HepG2 (cell line): ENCODE results near the gene CEACAM16. TPM values are rescaled to one million over a fixed set of nuclear protein-coding genes. Genes with fewer than 3 reads are reported as not detected.
A peak's percentile ranks its signal among the peaks of the same experiment; 100 is the strongest.

Experiments
- MTA1 ChIP-seq: sonication (generic); formaldehyde crosslinking; IDR thresholded peaks from 2 replicates; pipeline ENCODE4 v1.4.0; 2020; ENCODE audit warnings: missing genetic modification reagents, mild to moderate bottlenecking, borderline replicate concordance
- MYNN ChIP-seq: sonication (generic); formaldehyde crosslinking; IDR thresholded peaks from 2 replicates; pipeline ENCODE4 v1.4.0; 2020; ENCODE audit warnings: mild to moderate bottlenecking, low read depth, missing genetic modification reagents
- NR2F2 ChIP-seq: IDR thresholded peaks from 2 replicates; pipeline ENCODE4 v1.6.1; 2012; ENCODE audit warnings: low read depth, inconsistent platforms, borderline replicate concordance
- SIX4 ChIP-seq: sonication (generic); formaldehyde crosslinking; IDR thresholded peaks from 2 replicates; pipeline ENCODE4 v1.4.0; 2020; ENCODE audit warnings: missing genetic modification reagents
- TEF ChIP-seq: sonication (generic); formaldehyde crosslinking; IDR thresholded peaks from 2 replicates; pipeline ENCODE4 v1.5.0; 2020; ENCODE audit warnings: missing genetic modification reagents
- TOE1 ChIP-seq: sonication (generic); formaldehyde crosslinking; IDR thresholded peaks from 2 replicates; pipeline ENCODE4 v1.4.0; 2020; ENCODE audit warnings: mild to moderate bottlenecking, missing genetic modification reagents
- ZNF143 ChIP-seq: sonication (generic); formaldehyde crosslinking; IDR thresholded peaks from 2 replicates; pipeline ENCODE4 v1.4.0; 2020; ENCODE audit warnings: missing genetic modification reagents
- ZNF382 ChIP-seq: sonication (generic); formaldehyde crosslinking; IDR thresholded peaks from 2 replicates; pipeline ENCODE4 v1.5.0; 2020; ENCODE audit warnings: missing genetic modification reagents, mild to moderate bottlenecking, borderline replicate concordance
- ZNF687 ChIP-seq: sonication (generic); formaldehyde crosslinking; IDR thresholded peaks from 2 replicates; pipeline ENCODE4 v1.5.1; 2020; ENCODE audit warnings: mild to moderate bottlenecking, missing genetic modification reagents, moderate library complexity
- polyA plus RNA-seq, 8 experiments: library from polyadenylated mRNA; depleted of rRNA in 3 of 8; stranded (reverse) in 7 of 8; unstranded in 1 of 8; fragments of >200 nt; fragmentation: Illumina TruSeq in 4 of 8; extraction: Trizol in 4 of 8; gene quantifications; 2 replicates each; pipeline versions ENCODE4 v1.2.1 to v1.2.3, GENCODE V29; 2011 to 2016; ENCODE audit warnings: low read depth in 4 of 8, missing spikeins in 1 of 8, mixed read lengths in 1 of 8; ENCODE audit not compliant: insufficient read depth in 1 of 8
- total RNA-seq, 5 experiments: library from RNA; depleted of rRNA; stranded (reverse); fragments of >200 nt; fragmentation: Illumina TruSeq; extraction: Trizol; gene quantifications; 2 replicates each; pipeline ENCODE4 v1.2.3, GENCODE V29; 2016; ENCODE audit warnings: low read depth in 1 of 5
- TF ChIP-seq, protein P1 (sequence below): sonication (generic); formaldehyde crosslinking; IDR thresholded peaks from 2 replicates; pipeline ENCODE4 v1.9.0; 2021; ENCODE audit warnings: missing genetic modification reagents, mild to moderate bottlenecking, borderline replicate concordance
- TF ChIP-seq, protein P2 (sequence below): sonication (generic); formaldehyde crosslinking; IDR thresholded peaks from 2 replicates; pipeline ENCODE4 v1.8.0; 2022; ENCODE audit warnings: mild to moderate bottlenecking, missing genetic modification reagents
- TF ChIP-seq, protein P3 (sequence below), 2 experiments: fragments of 450-650 bp in 1 of 2; sonication (generic) in 1 of 2; formaldehyde crosslinking in 1 of 2; IDR thresholded peaks; 2 replicates each; pipeline versions ENCODE4 v1.6.1 to v1.8.0; 2016 to 2022; ENCODE audit warnings: antibody characterized with exemption in 1 of 2, mild to moderate bottlenecking in 1 of 2, missing genetic modification reagents in 1 of 2

Gene CEACAM16
- total and polyA plus RNA-seq, 2 of the 13 experiments (the other 11 are each of a cell fraction or from before 2014, with no cell fraction given): not detected

DNA sequence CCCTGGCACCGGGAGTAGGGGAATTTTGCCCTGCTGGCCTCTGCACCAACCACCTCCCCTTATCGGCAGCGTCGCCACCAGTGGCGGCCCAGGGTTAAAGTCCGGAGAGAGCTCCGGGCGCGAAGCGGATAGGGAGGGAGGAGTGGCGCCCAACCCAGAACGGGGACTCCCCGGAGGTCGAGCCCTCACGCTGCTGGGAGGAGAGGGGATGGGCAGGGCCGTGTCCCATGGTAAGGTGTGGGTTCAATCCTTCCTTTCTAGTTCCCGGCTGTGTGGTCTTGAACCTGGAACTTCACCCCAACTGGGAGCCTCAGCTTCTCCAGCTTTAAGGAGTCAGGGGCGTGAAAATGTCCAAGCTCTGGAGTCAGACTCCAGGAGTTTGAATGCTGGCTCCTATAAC lies 26.3 kb downstream of the CEACAM16 start (continued):
- TF ChIP-seq MTA1 (CRISPR knock-in tag) (peak; percentile 90), TEF (CRISPR knock-in tag) (no peak), ZNF382 (CRISPR knock-in tag) (no peak), SIX4 (CRISPR knock-in tag) (no peak), NR2F2 (no peak), MYNN (CRISPR knock-in tag) (no peak), ZNF687 (CRISPR knock-in tag) (peak; percentile 85), TOE1 (CRISPR knock-in tag) (no peak), ZNF143 (CRISPR knock-in tag) (no peak)
- TF ChIP-seq, protein P1, sequence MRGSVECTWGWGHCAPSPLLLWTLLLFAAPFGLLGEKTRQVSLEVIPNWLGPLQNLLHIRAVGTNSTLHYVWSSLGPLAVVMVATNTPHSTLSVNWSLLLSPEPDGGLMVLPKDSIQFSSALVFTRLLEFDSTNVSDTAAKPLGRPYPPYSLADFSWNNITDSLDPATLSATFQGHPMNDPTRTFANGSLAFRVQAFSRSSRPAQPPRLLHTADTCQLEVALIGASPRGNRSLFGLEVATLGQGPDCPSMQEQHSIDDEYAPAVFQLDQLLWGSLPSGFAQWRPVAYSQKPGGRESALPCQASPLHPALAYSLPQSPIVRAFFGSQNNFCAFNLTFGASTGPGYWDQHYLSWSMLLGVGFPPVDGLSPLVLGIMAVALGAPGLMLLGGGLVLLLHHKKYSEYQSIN (CRISPR knock-in tag): no peak
- TF ChIP-seq, protein P2, sequence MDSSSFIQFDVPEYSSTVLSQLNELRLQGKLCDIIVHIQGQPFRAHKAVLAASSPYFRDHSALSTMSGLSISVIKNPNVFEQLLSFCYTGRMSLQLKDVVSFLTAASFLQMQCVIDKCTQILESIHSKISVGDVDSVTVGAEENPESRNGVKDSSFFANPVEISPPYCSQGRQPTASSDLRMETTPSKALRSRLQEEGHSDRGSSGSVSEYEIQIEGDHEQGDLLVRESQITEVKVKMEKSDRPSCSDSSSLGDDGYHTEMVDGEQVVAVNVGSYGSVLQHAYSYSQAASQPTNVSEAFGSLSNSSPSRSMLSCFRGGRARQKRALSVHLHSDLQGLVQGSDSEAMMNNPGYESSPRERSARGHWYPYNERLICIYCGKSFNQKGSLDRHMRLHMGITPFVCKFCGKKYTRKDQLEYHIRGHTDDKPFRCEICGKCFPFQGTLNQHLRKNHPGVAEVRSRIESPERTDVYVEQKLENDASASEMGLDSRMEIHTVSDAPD: 0 out of 2 replicates have a peak, but pooled peaks have one; percentile 21
- TF ChIP-seq, protein P3, sequence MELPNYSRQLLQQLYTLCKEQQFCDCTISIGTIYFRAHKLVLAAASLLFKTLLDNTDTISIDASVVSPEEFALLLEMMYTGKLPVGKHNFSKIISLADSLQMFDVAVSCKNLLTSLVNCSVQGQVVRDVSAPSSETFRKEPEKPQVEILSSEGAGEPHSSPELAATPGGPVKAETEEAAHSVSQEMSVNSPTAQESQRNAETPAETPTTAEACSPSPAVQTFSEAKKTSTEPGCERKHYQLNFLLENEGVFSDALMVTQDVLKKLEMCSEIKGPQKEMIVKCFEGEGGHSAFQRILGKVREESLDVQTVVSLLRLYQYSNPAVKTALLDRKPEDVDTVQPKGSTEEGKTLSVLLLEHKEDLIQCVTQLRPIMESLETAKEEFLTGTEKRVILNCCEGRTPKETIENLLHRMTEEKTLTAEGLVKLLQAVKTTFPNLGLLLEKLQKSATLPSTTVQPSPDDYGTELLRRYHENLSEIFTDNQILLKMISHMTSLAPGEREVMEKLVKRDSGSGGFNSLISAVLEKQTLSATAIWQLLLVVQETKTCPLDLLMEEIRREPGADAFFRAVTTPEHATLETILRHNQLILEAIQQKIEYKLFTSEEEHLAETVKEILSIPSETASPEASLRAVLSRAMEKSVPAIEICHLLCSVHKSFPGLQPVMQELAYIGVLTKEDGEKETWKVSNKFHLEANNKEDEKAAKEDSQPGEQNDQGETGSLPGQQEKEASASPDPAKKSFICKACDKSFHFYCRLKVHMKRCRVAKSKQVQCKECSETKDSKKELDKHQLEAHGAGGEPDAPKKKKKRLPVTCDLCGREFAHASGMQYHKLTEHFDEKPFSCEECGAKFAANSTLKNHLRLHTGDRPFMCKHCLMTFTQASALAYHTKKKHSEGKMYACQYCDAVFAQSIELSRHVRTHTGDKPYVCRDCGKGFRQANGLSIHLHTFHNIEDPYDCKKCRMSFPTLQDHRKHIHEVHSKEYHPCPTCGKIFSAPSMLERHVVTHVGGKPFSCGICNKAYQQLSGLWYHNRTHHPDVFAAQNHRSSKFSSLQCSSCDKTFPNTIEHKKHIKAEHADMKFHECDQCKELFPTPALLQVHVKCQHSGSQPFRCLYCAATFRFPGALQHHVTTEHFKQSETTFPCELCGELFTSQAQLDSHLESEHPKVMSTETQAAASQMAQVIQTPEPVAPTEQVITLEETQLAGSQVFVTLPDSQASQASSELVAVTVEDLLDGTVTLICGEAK (IDR thresholded peaks at IDR 0.05): no peak
- TF ChIP-seq, protein P3 (CRISPR knock-in tag; IDR thresholded peaks at IDR 0.05): no peak
